SIG-M5 treated with dmso at 0.1 percent for 504 hours (cell line): ENCODE data around the gene DNAAF3.
A peak's percentile ranks its signal among the peaks of the same experiment; 100 is the strongest.
"Not testable (repeated sequence)": the region's sequence is repeated elsewhere in the genome, so short reads cannot be mapped to it uniquely, and the experiment has no call there.

Experiments
- DNase-seq: peaks from one replicate; lab custom pipeline; 2025; ENCODE audit not compliant: unreplicated experiment; lab: John Stamatoyannopoulos, UW

Gene DNAAF3

GRCh38 chr19:55176076-55176475 lies 9.7 kb upstream of the DNAAF3 start:
- DNase-seq, result no peak

DNA sequence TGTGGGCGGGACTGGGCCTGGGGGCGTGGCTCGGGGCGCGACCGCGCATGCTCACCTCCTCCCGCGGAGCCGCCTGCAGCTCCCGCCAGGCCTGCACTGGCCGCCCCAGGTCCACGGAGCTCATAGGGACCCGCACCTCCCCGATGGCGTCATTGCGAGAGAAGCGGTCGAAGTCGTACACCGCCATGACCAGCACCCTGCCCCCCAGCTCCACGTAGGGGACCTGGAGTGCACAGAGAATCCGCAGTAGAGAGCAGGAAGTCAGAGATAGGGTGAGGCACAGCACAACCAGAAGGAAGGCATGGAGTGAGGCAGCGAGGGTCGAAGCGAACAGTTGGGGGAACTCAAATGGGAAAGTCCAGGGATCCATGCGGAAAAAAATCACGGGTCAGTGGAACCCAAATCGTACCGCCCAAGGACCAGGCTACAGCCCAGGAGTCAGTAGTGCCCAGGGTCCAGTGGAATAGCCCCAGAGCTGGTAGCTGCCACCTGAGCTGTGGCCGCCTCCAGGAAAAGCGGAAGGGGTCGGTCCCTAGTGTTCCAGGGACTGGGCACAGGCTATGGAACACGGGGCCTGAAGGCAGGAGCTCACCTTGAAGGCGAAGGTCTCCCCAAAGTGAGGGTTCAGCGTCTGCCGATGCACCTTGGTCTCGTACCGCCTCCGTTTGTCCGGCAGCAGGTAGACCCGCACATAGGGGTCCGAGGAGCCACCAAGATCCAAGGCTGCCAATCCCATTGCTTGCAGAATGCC lies 8.9 kb upstream of the DNAAF3 start:
- no peak for DNase-seq

DNA sequence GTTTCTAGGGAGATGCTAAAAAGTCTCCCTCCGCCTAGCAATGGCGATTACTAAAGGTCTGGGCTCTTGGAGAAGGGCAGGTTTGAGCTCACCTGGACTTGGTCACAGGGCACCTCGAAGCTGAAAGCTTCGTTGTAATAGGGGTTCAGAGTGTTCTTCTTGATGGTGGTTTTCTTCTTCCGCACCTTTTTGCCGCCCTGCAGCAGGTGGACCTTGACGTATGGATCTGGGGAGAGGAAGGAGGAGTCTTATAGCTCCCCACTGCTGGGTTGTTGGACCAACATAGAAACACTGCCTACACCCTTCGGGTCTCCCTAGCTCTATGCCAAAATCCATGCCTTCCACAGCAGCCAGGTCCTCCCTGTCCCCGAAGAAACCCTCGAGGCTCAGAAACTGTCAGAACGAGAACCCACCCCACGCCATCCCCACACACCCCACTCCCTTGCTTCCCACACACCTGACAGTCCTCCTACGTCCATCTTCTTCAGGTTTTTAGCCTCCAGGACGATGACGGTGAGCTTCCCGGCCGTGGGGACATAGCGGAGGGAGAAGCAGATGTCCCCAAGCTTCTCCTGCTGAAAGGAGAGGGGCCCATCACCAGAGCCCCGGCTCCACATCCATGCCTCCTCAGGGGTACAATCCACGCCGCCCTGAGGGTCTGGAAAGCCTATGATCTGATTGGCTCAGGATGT lies 8.2 kb upstream of the DNAAF3 start:
- DNase-seq, result no peak

GRCh38 chr19:55173714-55174409 lies 7.4 kb upstream of the DNAAF3 start:
- peak; percentile 34 for DNase-seq

- DNase-seq, result no peak
Measured at GRCh38 chr19:55173186-55173713, 6.8 kb upstream of the DNAAF3 start.

- DNase-seq, result no peak
Measured at GRCh38 chr19:55172741-55173140, 6.3 kb upstream of the DNAAF3 start.

- not testable (repeated sequence) for DNase-seq
Measured at GRCh38 chr19:55172318-55172717, 5.9 kb upstream of the DNAAF3 start.

GRCh38 chr19:55171440-55171839 lies 5.0 kb upstream of the DNAAF3 start:
- no peak for DNase-seq

DNA sequence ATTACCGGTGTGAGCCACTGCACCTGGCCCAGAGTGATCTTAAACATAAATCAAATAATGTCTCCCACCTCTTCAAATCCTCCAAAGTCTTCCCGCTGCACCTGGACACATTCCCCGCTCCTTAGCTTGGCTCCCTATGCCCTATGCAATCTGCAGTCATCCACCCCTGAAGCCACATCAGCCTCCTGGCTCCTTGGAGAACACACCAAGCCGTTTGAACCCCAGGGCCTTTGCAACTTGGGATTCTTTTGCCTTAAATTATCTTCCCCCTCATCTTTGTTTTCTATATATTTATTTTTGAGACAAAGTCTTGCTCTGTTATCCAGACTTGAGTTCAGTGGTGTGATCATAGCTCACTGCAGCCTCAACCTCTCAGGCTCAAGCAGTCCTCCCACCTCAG lies 2.7 kb upstream of the DNAAF3 start:
- no peak for DNase-seq

DNA sequence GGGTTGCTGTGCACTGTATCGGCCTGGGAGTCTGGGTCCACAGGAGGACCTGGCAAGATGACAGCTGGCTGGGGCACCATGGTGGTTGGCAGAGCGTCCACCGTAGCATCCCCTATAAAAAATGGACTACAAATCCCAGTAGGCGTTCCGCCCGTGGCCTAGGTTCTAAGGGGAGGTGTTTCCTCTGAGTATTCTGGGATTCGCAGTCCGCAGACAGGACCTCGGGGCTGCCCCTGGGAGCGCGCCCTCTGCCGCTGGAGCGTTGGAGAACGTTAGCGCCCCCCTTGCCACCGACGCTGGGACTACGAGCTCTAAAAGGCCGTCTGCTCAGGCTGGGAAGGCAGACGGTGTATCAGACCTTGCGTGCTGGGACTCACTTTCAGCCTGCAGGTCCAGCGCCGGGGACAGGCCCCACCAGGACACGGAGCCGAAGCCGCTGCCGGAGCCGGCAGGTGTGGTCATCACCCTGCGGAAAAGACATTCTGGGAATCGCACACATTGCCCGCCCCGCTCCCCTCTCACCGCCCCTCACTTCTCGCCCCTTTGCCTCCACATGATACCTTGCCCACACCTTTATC lies 372 bp downstream of the DNAAF3 start:
- DNase-seq, result peak; percentile 91

GRCh38 chr19:55161571-55162322 lies 4.7 kb downstream of the DNAAF3 start:
- no peak for DNase-seq

DNA sequence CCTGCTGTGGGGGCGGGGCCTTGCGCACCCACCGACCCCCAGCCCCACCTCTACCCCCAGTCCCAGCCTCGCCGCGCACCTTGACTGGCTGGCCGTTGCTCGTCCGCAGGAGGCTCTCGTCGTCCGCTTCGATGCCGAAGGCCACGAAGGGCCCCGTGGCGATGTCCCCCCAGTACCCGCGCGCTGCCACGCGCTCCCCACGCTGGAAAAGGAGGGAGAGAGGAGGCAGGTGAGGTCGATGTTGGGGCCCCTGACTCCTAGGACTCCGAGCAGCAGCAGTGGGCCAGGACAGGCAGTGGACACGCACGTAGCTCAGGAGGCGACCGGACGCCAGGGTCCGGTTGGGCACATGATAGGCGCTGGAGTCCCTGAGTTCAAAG lies 5.4 kb downstream of the DNAAF3 start:
- no peak for DNase-seq

DNA sequence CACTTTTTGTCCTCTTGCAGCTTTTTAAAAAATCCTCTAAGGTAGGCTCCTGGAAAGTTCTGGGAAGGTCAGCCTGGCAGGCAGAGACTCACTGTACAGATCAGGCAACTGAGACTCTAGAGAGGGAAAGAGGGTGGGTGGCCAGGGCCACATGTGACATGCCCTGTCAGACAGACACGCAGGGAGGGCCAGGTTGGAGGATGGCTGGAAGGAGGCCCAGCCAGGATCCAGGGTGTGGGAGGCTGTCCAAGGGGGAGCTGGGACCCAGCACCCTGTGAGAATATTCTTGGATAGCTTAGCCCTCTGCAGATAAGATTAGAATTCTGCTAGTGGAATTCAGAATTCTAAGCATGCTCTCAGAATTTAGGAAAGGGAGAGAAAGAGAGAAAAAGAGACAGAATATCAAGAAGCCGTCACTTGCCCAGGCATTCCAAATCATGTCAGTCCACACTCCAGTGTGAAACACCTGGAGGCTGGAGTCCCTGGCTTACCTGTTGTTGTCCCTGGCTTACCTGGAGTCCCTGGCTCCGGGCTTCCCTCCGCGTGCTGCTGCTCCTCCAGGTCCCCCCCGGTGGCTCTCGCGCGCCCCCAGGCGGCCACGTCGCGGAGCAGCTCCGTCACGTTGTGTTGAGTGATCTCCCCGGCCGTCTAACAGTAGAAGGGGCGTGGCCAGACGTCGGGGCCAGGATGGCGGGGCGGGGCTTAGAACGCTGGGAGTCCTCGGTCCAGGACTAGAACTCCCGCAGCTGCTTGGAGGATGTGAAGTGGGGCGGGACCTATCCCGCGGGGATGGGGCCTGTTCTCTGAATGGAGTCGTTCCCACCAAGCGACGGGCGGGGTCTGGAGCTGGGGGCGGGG lies 6.1 kb downstream of the DNAAF3 start:
- DNase-seq, result peak; percentile 90

- DNase-seq, result no peak
Measured at GRCh38 chr19:55158848-55159749, 7.3 kb downstream of the DNAAF3 start.

- DNase-seq, result no peak
Measured at GRCh38 chr19:55158423-55158822, 8.0 kb downstream of the DNAAF3 start.

DNA sequence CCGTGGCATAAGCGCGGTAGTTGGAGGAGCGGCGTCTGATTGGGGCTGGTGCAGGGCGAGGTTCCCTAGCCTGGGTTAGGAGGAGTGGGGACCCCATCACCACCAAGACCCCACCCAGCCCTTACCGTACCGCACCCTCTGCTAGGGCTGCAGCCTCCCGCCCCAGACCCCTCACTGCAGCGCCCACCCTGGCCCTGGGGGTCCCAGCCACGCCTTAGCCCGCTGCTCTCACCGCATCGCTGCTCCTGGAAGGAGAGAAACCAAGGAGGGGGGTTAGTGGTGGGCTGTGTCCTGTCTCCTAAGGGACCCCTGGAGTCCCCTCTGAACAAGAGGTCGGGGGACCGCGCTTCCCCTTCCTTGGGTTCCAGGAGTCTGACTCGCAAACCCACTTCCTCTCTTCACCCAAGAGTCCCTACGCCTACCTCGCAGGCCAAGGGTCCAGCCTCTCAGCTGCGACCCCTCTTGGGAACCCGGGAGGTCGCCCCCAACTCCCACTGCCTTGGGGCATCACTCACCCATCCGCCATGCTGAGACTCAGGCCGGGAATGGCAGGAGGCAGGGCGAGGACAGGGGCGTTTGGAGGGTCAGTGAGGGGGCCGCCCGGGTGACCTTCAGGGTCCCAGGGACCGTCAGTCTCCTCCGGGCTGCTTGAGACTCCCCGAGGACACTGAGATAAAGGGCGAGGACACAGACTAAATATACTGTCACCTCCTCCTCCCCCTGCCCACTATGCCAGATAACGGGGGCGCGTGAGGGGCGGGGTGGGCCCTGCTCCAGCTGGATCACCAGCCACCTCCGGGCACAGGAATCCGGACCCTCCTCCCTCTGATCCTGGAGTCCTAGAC lies 9.1 kb downstream of the DNAAF3 start, which contains the start of gene TNNI3:
TNNI3 (minus strand) TSS at position 669 of the 845 bp plus-strand sequence; CDS start at position 526, 143 bp downstream.
- DNase-seq, result no peak

DNA sequence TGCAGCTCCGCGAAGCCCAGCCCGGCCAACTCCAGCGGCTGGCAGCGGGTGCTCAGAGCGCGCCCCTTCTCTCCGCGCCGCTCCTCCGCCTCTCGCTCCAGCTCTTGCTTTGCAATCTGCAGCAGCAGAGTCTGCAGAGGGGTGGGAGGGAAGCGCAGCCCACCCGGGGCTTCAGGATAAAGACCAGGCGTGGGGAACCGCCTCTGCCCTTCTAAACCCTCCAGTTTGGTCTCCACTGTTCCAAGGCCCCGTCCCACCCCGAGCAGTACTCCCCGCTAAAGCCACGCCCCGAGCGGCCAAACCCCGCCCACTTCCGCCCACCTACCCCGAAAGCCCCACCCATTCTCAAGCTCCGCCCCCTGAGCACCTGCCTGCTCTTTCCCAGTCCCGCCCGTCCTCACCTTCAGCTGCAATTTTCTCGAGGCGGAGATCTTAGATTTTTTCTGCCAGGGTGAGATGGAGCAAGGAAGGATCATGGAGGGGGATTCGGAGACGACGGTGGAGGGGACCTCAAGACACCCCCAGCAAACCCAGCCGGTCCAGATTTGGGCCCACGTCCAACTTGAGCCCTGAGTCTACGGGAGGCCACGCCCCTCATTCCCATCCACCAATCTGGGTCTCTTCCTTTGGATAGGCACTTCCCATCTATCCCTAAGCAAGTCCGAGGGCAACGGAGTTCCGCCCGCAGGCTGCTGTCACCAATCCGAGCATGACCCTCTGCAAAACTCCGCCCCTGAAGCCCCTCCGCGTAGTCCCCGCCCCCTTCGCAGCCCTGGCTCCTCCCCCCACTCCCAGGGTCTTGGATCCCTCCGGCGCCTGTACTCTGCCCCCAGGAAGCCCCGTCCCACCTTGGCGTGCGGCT lies 10.0 kb downstream of the DNAAF3 start:
- no peak for DNase-seq
